EL (cell line): ENCODE results near the gene FGF7.
"Not testable (repeated sequence)": the region's sequence is repeated elsewhere in the genome, so short reads cannot be mapped to it uniquely, and the experiment has no call there.

Source experiments
- DNase-seq: peaks from one replicate; pipeline ENCODE4 v3.0.0-alpha.2; 2016

FGF7 gene

GRCh38 chr15:49439678-49440395 is 16.8 kb downstream of the FGF7 start:
- DNase-seq, result no peak

- no peak for DNase-seq
Observed at GRCh38 chr15:49441356-49441755, 18.3 kb downstream of the FGF7 start.

GRCh38 chr15:49441816-49442215 is 18.8 kb downstream of the FGF7 start:
- DNase-seq, result no peak

- DNase-seq, result no peak
Observed at GRCh38 chr15:49452595-49452994, 29.6 kb downstream of the FGF7 start.

- no peak for DNase-seq
Observed at GRCh38 chr15:49456166-49456565, 33.1 kb downstream of the FGF7 start.

GRCh38 chr15:49458145-49458544 is 35.1 kb downstream of the FGF7 start:
- DNase-seq, result peak; percentile 25

- no peak for DNase-seq
Observed at GRCh38 chr15:49460411-49460941, 37.4 kb downstream of the FGF7 start.

- DNase-seq, result no peak
Observed at GRCh38 chr15:49462232-49462844, 39.3 kb downstream of the FGF7 start.

GRCh38 chr15:49464522-49464921 is 41.5 kb downstream of the FGF7 start:
- no peak for DNase-seq

- DNase-seq, result no peak
Observed at GRCh38 chr15:49466119-49466518, 43.1 kb downstream of the FGF7 start.

- no peak for DNase-seq
Observed at GRCh38 chr15:49467746-49468480, 44.9 kb downstream of the FGF7 start.

GRCh38 chr15:49468481-49468839 is 45.4 kb downstream of the FGF7 start:
- DNase-seq, result peak; percentile 54

GRCh38 chr15:49471248-49471647 is 48.2 kb downstream of the FGF7 start:
- not testable (repeated sequence) for DNase-seq

GRCh38 chr15:49471733-49472132 is 48.7 kb downstream of the FGF7 start:
- no peak for DNase-seq

GRCh38 chr15:49472338-49472737 is 49.3 kb downstream of the FGF7 start:
- DNase-seq, result no peak

GRCh38 chr15:49473031-49473430 is 50.0 kb downstream of the FGF7 start:
- peak; percentile 44 for DNase-seq

- not testable (repeated sequence) for DNase-seq
Observed at GRCh38 chr15:49478021-49478420, 55.0 kb downstream of the FGF7 start.

- DNase-seq, result not testable (repeated sequence)
Observed at GRCh38 chr15:49478982-49479381, 55.9 kb downstream of the FGF7 start.

GRCh38 chr15:49485401-49485800 is 62.4 kb downstream of the FGF7 start:
- DNase-seq, result peak; percentile 45

- DNase-seq, result no peak
Observed at GRCh38 chr15:49490966-49491365, 67.9 kb downstream of the FGF7 start.

- no peak for DNase-seq
Observed at GRCh38 chr15:49492151-49492550, 69.1 kb downstream of the FGF7 start.

- DNase-seq, result peak; percentile 80
Observed at GRCh38 chr15:49492830-49493229, 69.8 kb downstream of the FGF7 start.

- no peak for DNase-seq
Observed at GRCh38 chr15:49494842-49495241, 71.8 kb downstream of the FGF7 start.
